OCI-LY3 (cell line): ENCODE results near the gene PRICKLE2.

Experiments
- H2AFZ ChIP-seq: fragments of 200-600, 300-600 bp; shearing (Covaris generic); 2 replicates; pipeline ENCODE4 v1.6.0; 2014; ENCODE audit warnings: antibody characterized with exemption, low read depth, low read length
- H3K27ac ChIP-seq: fragments of 200-600, 300-600 bp; sonication (generic); 2 replicates; pipeline ENCODE4 v1.5.1; 2014; ENCODE audit warnings: mild to moderate bottlenecking, low read length, moderate library complexity, mixed read lengths
- H3K27me3 ChIP-seq: fragments of 200-600, 300-600 bp; sonication (generic); 2 replicates; pipeline ENCODE4 v1.6.1; 2014; ENCODE audit warnings: low read depth, low read length, mixed read lengths
- H3K36me3 ChIP-seq: fragments of 200-600, 300-600 bp; sonication (generic); replicated peaks from 2 replicates; pipeline ENCODE3; 2014; ENCODE audit warnings: low read depth, low read length, mixed read lengths
- H3K4me1 ChIP-seq: fragments of 300-600, 200-600 bp; sonication (generic); 2 replicates; pipeline ENCODE4 v1.6.1; 2014; ENCODE audit warnings: low read length, mixed read lengths
- H3K4me2 ChIP-seq: fragments of 200-600, 300-600 bp; sonication (generic); 2 replicates; pipeline ENCODE4 v1.6.1; 2014; ENCODE audit warnings: low read length, mixed read lengths
- H3K4me3 ChIP-seq: fragments of 300-600, 200-600 bp; sonication (generic); 2 replicates; pipeline ENCODE4 v1.5.1; 2014; ENCODE audit warnings: antibody characterized with exemption, mild to moderate bottlenecking, low read length, moderate library complexity
- H3K79me2 ChIP-seq: fragments of 300-600, 200-600 bp; shearing (Covaris generic); 2 replicates; pipeline ENCODE4 v1.6.1; 2014; ENCODE audit warnings: mild to moderate bottlenecking, low read length, mixed read lengths
- H3K9ac ChIP-seq: fragments of 300-600, 200-600 bp; shearing (Covaris generic); 2 replicates; pipeline ENCODE4 v1.6.0; 2014; ENCODE audit warnings: mild to moderate bottlenecking, low read length, moderate library complexity
- H3K9me3 ChIP-seq: fragments of 200-600, 300-600 bp; shearing (Covaris generic); 2 replicates; pipeline ENCODE4 v1.6.1; 2014; ENCODE audit warnings: low read length, mixed read lengths; ENCODE audit not compliant: insufficient read depth
- H4K20me1 ChIP-seq: fragments of 200-600, 300-600 bp; sonication (generic); 2 replicates; pipeline ENCODE4 v1.6.1; 2016; ENCODE audit warnings: low read length, mixed read lengths; ENCODE audit not compliant: insufficient read depth
- CTCF ChIP-seq: fragments of 200-600, 300-600 bp; sonication (generic); IDR thresholded peaks from 2 replicates; pipeline ENCODE4 v1.5.1; 2014; ENCODE audit warnings: antibody characterized with exemption, low read length, low read depth
- EZH2phosphoT487 ChIP-seq: fragments of 200-600 bp; shearing (Covaris generic); IDR thresholded peaks from 2 replicates; pipeline ENCODE4 v1.6.1; 2018; ENCODE audit warnings: antibody characterized with exemption, mixed run types, low read depth

Gene PRICKLE2

GRCh38 chr3:64195789-64196188 lies 29.5 kb downstream of the PRICKLE2 start:
- H3K4me1 ChIP-seq: no peaks in the 10 kb centered on the region
- no peak overlapping the region for H3K9ac ChIP-seq
- no peak overlapping the region for H3K4me3 ChIP-seq
- H3K27ac ChIP-seq: no peak overlapping the region
- TF ChIP-seq EZH2phosphoT487 (no peak), CTCF (no peak)
- H4K20me1 ChIP-seq: no peaks in the 10 kb centered on the region
- no peak overlapping the region for H2AFZ ChIP-seq
- no peaks in the 10 kb centered on the region for H3K79me2 ChIP-seq
- no peaks in the 10 kb centered on the region for H3K36me3 ChIP-seq
- peaks cover 11% of the 10 kb centered on the region; the same call in 1 of the 2 replicates for H3K27me3 ChIP-seq
- 0 out of 2 replicates have a peak, but pooled peaks cover 4% of the 10 kb centered on the region for H3K9me3 ChIP-seq
- no peak overlapping the region for H3K4me2 ChIP-seq

DNA sequence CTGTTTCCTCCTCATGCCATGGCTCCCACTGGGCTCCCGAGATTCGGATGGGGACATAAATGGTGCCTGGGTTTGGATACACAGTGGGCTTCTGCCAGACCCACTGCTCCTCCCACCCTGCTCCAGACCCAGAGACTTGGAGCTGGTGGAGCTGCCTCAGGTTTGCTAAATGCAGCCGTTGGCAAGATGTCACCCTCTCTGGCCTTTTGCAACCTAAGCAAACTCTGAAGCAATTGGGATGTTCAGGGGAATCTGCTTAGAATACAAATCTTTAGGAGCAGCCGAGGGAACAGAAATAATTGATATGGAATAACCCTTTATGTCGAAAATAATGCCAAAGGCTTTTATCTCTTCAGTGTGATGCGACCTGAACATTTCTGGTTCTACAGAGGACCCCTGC lies 33.4 kb downstream of the PRICKLE2 start:
- Histone ChIP-seq H3K36me3 (no peaks in the 10 kb centered on the region), H3K4me1 (no peaks in the 10 kb centered on the region), H3K9me3 (0 out of 2 replicates have a peak, but pooled peaks cover 4% of the 10 kb centered on the region), H3K4me3 (no peak overlapping the region), H3K9ac (no peak overlapping the region), H4K20me1 (no peaks in the 10 kb centered on the region), H3K4me2 (no peak overlapping the region), H2AFZ (no peak overlapping the region), H3K27ac (no peak overlapping the region), H3K27me3 (peaks cover 16% of the 10 kb centered on the region), H3K79me2 (no peaks in the 10 kb centered on the region)
- no peak for TF ChIP-seq EZH2phosphoT487
- TF ChIP-seq CTCF: no peak

DNA sequence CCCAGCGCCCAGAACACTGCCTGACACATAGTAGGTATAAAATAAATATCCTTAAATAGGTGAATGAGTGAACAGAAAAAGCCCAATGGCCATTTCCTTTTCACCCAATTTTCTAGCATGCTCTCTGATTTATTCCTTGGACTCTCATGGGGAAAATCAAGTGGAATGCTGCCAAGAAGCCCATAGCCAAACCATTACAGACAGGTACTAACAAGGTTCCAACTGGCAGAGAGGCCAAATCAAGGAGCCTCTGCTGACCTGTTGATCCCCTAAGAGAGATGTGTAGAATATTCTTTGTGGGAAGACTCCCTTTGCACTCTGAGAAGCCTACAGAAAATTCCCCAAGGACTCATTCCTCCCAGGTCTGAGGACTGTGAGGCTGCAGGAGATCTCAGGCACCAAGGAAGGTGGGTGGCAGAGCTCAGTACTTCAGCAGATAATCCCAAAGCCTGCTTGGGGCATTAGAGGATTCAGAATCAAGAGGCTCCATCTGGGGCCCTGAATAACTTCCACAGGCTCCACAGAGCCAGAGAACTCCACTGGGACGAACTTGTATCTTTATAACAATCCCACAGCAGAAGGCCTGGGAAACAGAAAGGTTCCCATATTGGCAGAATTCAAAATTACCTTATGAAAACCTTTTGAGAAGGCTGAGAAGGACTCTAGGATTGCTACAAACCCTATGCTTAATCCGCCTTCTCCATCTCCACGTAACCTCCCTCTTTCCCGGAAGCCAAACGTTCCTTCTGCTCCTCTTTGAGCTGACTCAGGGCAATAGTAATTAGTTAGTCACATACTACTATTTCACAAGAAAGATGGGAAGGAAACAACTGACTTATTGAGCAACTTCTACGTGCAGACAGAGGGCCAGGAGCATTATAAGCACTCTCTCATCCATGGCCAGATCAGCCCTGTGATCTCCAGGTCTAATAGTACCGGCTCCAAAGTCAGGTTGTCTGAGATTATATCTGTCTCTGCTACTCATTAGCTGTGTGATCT lies 34.5 kb downstream of the PRICKLE2 start:
- no peaks in the 10 kb centered on the region for H3K36me3 ChIP-seq
- H2AFZ ChIP-seq: no peak overlapping the region
- 0 out of 2 replicates have a peak, but pooled peaks cover 4% of the 10 kb centered on the region for H3K9me3 ChIP-seq
- TF ChIP-seq CTCF: no peak
- TF ChIP-seq EZH2phosphoT487: no peak
- H3K4me1 ChIP-seq: no peaks in the 10 kb centered on the region
- H3K27me3 ChIP-seq: peaks cover 16% of the 10 kb centered on the region
- no peak overlapping the region for H3K9ac ChIP-seq
- no peak overlapping the region for H3K4me2 ChIP-seq
- H3K79me2 ChIP-seq: no peaks in the 10 kb centered on the region
- no peak overlapping the region for H3K4me3 ChIP-seq
- no peaks in the 10 kb centered on the region for H4K20me1 ChIP-seq
- H3K27ac ChIP-seq: no peak overlapping the region

DNA sequence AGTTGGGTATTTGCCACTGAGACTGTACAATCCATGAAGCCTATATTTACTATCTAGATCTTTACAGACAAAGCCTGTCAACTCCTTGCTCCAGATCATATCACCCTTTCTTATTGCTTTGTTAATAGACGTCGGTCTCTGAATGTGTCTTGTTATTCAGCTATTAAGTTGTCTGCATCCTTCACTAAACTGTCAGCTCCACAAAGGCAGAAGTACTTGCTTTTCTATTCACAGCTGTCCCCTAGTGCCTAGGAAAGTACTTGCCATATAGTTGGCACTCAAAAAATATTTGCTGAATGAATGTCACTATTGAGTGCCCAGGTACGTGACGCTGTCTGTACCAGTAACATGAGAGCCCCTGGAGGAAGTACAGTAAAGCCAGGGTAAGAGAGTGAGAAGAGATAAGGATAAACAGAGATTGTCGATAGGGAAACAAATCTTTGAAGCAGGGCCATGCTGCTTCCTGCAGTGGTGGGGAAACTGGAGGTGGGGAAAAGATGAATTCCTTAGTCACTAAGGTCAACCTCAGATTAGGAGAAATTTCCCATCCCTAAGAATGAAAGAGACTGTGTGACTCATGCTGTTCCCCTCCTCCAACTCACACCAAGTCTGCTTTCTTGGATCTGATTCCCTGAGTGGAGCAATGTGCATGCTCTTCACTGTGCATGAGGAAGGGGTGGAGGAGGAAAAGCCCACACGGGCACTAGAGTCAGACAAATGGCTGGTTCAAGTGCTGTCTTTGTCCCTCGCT lies 36.3 kb downstream of the PRICKLE2 start:
- Histone ChIP-seq H3K27ac (no peak overlapping the region), H4K20me1 (no peaks in the 10 kb centered on the region), H3K9me3 (0 out of 2 replicates have a peak, but pooled peaks cover under 1% of the 10 kb centered on the region), H3K36me3 (no peaks in the 10 kb centered on the region), H3K79me2 (no peaks in the 10 kb centered on the region), H2AFZ (no peak overlapping the region), H3K9ac (no peak overlapping the region), H3K4me3 (no peak overlapping the region), H3K4me2 (no peak overlapping the region), H3K4me1 (no peaks in the 10 kb centered on the region), H3K27me3 (peaks cover 16% of the 10 kb centered on the region)
- TF ChIP-seq CTCF: no peak
- TF ChIP-seq EZH2phosphoT487: no peak
